Measurements from ENCODE around the gene KRT222.

DNA sequence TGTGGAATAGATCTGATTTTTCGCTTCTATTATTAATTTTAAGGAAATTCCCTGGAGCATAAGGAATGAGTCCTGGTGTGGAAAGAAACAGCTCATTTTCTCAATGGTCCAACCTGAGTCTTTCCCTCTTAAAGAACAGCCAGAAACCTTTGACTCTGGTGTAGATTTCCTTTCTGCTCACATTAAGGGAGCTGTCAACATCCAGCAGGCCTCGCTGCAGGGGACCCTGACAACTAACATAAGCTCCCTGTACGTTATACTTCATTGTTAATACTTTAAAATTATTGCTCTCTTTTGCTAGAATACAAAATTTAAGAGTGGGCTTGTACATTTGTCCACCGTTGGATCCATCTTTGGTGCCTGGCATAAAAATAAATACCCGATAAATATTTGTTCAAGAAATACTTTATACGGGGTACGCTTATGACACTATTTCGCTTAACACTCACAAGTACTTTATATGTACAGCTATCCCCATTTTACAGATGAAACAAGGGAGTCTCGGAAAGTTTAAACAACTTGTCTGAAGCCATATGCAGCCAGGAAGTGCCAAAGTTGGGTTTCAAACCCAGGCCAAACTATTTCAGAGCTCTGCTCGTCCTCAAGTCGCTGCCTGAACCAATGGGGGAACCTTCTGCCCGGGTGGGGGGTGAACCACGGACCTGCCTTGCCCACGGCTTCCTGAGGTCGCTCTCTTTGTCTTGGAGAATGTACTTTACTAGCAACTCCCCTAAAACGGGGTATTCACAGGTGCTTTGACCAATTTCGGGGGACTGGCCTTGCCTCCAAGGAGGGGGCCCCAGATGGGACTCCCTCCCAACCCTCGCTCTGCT lies 18.0 kb downstream of the KRT222 start:
- no peak for TF ChIP-seq EP300 (IDR thresholded peaks at IDR 0.05)
- TF ChIP-seq, protein P1, sequence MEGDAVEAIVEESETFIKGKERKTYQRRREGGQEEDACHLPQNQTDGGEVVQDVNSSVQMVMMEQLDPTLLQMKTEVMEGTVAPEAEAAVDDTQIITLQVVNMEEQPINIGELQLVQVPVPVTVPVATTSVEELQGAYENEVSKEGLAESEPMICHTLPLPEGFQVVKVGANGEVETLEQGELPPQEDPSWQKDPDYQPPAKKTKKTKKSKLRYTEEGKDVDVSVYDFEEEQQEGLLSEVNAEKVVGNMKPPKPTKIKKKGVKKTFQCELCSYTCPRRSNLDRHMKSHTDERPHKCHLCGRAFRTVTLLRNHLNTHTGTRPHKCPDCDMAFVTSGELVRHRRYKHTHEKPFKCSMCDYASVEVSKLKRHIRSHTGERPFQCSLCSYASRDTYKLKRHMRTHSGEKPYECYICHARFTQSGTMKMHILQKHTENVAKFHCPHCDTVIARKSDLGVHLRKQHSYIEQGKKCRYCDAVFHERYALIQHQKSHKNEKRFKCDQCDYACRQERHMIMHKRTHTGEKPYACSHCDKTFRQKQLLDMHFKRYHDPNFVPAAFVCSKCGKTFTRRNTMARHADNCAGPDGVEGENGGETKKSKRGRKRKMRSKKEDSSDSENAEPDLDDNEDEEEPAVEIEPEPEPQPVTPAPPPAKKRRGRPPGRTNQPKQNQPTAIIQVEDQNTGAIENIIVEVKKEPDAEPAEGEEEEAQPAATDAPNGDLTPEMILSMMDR (IDR thresholded peaks at IDR 0.05) = no peak
